ENCODE results near the gene MBOAT2.

- TF ChIP-seq CTCF (conservative IDR thresholded peaks at IDR 0.05 in 1 of 2, IDR thresholded peaks at IDR 0.05 in 1 of 2; ENCODE audit: extremely low read depth in 1 of 2, insufficient read depth in 1 of 2, low read depth in 1 of 2, low read length in 2 of 2) (no peak), EZH2 (IDR thresholded peaks at IDR 0.05; ENCODE audit: borderline replicate concordance, low read length) (no peak)
Measured at GRCh38 chr2:9003366-9003615, 193 bp downstream of the MBOAT2 start.
